NCI-H510A (cell line): ENCODE measurements around the gene SCAMP2.

Experiments used
- DNase-seq: peaks from one replicate; lab custom pipeline; 2025; lab: John Stamatoyannopoulos, UW

The SCAMP2 gene

DNA sequence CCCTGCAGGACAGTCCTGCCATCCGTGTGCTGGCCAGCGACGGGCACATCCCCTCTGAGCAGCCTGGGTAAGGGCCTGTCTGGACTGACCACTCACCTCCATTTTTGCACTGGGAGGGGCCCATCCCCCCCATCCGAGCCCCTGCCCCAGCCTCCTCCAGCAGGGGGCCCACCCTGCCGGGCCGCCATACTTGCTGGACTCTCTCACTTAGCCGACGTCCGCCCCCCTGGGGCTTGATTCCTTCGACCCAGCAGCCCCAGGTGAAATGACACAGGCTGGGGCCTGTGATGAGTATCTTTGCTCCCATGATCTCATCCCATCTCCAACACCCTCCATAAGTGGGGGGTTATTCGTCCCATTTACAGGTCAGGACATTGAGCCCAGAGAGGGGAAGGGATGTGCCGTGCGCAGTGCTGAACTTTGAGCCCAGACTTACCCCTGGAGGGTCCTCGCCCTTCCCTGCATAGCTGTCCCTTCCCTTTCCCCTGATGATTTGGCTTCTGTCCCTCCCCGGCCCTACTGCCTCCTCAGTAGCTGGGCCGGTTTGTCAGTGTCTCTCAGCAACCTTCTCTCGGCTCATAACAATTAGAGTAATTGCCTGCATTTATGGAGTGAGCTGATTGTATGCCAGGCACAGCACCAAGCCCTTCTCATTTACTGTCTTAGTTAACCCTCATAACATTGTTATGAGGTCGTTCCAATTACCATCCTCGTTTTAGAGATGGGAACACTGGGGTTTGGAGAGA lies 56.4 kb downstream of the SCAMP2 start:
- no peak for DNase-seq

DNA sequence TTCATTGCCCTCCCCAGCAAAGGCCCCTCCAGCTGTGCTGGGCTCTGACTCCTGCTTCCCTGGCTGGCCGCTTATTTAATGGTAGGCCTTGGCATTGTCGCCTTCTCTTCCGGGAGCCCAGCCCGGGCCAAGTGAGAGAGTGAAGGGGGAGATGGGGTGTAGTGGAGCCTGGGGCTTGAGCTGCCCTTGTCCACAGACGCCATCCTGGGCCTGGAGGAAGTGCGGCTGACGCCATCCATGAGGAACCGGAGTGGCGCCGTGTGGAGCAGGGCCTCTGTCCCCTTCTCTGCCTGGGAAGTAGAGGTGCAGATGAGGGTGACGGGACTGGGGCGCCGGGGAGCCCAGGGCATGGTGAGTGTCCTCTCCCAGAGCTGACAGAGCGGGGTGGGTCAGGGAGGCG lies 57.2 kb downstream of the SCAMP2 start:
- DNase-seq, result no peak

DNA sequence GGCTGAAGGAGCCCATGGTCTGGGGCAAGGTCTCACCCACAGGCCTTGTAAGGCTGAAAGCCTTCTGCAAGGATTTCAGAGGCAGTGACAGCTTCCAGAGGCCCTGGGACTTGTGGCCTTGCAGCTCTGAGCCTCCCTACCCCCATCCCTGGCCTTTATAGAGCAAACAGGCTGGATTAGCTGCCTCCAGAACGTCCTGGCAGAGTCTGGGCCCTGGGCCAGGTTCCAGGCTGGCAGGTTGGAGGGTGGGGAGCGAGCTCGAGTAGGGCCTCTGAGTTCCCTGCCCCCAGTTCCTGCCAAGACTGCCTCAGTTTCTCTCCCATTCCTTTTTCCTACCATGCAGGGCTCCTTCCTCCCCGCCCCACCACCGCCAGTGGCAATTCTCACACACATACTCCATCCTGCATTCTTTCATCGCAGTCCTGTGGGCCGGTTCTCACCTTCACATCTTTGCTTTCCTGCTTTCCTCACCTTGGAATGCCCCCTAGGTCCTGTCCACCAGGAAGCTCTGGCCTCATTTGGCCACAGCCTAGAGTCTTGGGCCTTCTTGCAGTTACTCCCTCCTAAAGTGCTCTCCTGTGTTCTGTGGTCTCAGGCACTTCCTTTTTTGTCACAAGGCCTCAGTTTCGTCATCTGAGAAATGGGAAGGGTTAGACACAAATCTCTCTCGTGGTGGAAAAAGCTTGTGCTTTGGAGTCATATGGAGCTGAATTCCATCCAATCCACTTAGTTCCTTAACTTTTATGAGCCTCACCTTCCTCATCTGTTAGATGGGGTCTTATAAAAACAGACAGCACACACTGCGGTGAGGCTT lies 57.8 kb downstream of the SCAMP2 start:
- no peak for DNase-seq

DNA sequence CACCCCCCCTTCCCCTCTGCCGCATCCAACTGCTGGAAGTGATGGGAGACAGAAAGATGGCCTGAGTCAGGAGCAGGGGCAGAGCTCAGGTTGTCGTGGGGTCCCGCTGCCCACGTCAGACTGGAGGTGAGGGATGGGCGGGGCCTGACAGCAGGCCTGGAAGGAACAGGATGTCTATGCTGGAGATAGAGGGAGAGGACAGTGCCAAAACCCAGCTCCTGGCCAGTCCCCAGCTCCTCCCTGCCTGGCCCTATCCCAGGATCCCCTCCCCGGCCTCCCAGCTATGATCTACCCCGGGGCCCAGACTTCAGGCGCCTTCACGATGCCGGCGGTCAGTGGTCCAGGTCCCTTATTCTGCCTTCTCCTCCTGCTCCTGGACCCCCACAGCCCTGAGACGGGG lies 60.6 kb downstream of the SCAMP2 start, which contains the start of gene LMAN1L:
Gene LMAN1L, plus strand, starts transcription at position 303 of the 400 bp plus-strand sequence. Its CDS starts 20 bp downstream, at position 323.
- no peak for DNase-seq

DNA sequence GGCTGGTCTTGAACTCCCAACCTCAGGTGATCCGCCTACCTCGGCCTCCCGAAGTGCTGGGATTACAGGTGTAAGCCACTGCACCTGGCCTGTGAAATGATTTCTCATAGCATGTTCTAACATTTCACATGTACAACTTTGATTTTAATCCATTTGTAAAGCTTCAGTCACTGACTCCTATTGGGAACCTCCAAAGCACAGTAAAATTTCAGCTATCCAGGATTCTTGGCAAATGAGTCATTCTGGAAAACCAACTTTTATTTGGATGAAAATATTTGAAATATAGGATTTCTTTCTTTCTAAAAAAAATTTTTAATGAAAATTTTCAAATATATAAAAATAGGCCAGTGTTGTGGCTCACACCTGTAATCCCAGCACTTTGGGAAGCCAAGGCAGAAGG lies 63.2 kb downstream of the SCAMP2 start:
- no peak for DNase-seq

DNA sequence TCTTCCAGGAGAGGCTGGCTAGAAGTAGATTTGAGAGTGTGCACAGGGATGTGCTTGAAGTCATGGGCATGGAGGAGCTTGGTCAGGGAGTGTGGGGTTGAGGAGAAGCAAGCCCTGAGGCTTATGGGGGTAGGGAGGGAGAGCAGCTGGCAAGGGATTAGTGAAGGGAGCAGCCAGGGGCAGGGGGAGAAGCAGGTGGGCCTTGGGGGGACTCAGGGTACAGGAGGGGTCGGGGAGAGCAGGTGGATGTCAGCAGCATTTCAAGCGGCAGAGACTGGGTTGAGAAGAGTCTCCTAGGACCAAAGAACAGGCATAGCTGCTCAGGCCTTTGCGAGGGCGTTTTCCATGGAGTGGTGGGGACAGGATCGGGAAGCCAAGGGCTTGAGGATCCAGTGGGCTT lies 63.9 kb downstream of the SCAMP2 start:
- DNase-seq, result no peak

DNA sequence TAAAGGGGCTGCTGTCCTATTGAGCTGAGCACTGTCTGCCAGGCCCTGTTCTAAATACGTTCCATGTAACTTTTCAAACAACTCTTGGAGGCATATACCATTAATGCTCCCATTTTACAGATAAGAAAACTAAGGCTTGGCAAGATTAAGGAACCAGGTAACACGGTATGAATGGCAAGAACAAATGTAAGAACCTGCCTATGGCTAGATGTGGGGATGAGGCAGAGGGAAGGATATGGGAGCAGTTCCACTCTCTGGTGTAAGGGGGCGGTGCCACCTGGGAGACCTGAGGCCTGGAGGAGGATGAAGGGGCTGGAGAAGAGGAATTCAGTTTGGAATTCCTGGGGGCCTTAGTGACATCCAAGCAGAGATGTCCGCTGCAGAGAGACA lies 64.3 kb downstream of the SCAMP2 start:
- no peak for DNase-seq

DNA sequence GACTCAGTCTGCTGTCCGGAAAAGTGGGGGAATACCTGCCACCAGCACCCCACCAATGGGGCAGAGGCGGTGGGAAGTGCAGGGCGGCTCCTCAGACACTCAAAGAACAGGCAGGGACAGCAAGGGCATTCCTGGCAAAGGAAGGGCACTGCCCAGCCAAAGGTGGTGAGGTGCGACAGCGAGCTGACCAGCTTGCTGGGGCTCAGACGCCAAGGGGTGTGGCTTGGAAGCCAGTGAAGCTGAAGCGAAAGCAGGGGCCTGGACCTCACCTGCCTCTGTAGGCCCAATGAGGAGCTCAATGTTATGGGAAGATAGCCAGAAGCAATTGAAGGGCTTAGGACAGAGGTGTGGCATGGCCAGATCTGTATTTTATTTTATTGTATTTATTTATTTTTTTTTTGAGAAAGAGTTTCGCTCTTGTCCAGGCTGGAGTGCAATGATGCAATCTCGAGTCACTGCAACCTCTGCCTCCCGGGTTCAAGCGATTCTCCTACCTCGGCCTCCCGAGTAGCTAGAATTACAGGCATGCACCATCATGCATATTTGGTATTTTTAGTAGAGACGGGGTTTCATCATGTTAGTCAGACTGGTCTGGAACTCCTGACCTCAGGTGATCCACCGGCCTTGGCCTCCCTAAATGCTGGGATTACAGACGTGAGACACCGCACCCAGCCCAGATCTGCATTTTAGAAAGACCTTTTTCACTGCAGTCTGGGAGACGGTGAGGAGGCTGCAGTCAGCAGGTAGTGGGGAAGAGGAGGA lies 64.9 kb downstream of the SCAMP2 start:
- no peak for DNase-seq

DNA sequence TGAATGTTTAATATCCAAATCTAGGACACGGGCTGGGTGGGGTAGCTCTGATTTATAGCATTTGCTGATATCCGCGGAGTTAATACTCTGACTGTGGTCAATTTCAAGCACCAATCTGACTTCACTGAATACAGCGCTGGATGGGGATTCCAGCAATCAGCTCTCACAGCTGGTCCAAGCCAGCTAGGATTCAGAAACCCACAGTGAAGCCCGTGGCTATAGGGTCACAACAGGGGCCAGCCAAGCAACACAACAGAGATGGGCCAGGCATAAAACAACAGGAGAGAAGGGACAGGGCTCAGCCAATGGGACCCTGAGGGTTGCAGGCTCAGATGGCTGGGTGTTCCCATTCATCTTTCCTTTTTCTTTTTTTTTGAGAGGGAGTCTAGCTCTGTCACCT lies 65.9 kb downstream of the SCAMP2 start:
- no peak for DNase-seq

DNA sequence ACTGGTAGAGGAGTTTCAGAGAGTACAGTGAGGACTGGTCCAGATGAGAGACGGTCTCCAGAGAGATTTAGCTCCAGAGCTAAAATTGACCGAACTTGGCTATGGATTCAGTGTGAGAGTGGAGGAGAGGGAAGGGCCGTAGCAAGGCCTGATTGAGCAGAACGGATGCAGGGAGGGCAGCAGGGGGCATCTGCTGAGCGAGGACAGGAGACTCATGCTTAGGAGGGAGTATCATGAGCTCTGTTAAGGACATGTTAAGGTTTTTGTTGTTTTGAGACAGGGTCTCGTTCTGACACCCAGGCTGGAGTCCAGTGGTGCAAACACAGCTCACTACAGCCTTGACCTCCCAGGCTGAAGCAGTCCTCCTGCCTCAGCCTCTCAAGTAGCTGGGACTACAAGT lies 68.2 kb downstream of the SCAMP2 start:
- DNase-seq, result no peak

DNA sequence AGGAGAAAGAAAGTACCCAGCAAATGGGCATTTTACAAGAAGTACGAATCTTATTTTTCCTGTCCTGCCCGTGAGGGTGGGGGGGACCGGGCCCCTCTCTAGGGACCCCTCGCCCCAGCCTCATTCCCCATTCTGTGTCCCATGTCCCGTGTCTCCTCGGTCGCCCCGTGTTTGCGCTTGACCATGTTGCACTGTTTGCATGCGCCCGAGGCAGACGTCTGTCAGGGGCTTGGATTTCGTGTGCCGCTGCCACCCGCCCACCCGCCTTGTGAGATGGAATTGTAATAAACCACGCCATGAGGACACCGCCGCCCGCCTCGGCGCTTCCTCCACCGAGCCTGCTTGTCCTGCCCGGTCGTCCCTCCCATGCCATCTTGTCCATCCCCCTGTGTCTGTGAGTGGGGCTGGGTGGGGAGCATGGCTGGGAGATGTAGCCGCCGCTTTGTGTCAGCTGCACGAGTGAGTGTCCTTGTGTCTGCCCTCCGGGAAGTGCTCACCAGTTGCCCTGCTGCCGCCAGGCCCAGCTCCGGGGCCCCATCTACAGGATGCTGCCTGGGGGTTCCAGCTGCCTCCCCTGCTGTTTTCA lies 70.2 kb downstream of the SCAMP2 start:
- DNase-seq, result no peak

DNA sequence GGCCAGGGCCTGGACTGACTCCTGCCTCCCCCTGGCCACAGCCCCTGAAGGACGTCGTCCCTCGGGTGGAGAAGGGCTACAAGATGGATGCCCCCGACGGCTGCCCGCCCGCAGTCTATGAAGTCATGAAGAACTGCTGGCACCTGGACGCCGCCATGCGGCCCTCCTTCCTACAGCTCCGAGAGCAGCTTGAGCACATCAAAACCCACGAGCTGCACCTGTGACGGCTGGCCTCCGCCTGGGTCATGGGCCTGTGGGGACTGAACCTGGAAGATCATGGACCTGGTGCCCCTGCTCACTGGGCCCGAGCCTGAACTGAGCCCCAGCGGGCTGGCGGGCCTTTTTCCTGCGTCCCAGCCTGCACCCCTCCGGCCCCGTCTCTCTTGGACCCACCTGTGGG lies 70.9 kb downstream of the SCAMP2 start:
- no peak for DNase-seq

DNA sequence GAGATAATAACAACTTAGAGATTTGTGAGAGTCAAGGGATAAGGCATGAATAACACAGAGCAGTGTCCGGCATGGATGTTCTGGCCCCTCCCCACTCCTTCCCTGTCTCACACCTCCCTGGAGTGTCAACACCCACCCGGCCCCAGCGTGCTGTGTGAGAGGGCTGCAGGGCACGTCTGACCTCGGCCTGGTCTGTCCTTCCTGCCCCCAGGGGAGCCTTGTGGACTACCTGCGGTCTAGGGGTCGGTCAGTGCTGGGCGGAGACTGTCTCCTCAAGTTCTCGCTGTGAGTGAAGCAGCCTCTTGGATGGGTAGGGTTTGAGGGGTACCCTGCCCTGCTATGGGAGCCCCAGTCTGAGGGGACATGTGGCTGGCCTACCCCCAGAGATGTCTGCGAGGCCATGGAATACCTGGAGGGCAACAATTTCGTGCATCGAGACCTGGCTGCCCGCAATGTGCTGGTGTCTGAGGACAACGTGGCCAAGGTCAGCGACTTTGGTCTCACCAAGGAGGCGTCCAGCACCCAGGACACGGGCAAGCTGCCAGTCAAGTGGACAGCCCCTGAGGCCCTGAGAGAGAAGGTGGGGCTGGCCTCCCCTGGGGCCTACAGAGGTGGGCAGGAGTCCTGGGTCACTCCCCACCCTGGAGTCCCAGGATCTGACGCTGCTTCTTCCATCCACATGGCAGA lies 71.7 kb downstream of the SCAMP2 start:
- no peak for DNase-seq

DNA sequence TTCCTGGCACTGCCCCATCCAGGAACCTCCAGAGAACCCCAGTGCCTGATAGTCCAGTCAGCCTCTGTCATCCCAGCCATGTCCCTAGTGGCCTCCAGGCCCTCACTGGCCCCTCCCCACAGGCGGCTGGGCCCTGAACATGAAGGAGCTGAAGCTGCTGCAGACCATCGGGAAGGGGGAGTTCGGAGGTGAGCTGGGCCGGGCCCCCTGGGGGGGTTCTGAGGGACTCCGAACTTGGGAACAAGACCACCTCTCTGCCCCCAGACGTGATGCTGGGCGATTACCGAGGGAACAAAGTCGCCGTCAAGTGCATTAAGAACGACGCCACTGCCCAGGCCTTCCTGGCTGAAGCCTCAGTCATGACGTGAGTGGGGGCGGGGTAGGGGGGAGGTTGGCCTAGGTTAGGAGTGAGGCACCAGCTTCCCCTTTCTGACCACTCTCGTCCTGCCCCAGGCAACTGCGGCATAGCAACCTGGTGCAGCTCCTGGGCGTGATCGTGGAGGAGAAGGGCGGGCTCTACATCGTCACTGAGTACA lies 72.5 kb downstream of the SCAMP2 start:
- DNase-seq, result no peak

DNA sequence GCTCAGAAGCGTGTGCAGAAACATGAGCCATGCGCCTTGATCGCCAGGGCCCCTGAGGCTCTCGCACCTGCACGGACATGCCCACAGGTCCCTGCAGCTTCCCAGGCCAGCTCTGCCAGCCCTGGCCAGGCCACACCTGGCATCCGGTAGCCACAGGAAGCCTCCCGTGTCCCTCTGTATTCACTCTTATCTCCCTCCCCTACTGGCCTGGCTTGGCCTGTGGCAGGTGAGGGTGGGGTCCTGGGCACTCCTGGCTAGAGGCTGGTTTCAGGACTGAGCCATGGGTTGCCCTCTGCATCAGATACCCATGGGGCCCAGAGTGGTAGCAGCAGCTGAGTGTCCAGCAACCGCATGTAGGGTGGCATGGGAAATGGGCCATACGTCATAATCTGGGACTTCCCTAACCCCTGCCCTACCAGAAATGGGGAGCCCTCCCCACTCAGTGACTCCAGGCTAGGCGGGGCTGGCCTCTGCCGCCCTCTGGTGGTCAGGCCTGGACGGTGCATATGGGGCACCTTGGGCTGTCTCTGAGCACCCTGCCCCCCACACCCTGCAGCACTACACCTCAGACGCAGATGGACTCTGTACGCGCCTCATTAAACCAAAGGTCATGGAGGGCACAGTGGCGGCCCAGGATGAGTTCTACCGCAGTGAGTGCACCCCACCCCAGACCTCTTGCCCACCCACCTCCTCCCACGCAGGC lies 73.2 kb downstream of the SCAMP2 start:
- DNase-seq, result peak; percentile 46

DNA sequence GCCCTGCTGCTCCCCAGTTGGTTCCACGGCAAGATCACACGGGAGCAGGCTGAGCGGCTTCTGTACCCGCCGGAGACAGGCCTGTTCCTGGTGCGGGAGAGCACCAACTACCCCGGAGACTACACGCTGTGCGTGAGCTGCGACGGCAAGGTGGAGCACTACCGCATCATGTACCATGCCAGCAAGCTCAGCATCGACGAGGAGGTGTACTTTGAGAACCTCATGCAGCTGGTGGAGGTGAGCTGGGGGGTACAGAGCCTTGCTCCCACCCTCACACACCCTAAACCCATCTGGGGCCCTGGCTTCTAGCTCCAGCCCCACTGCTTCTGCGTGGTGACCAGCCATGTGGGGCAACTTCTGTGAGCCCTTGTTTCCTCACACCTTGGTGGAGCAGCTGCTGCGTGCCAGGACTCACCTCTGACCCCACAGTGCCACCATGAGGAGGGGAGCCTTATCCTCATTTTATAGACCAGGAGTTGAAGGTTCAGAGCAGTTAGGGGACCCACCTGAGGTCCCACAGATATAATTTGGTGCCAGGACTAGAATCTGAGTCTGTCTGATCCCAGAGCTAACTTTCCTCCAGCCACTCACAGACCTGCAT lies 73.8 kb downstream of the SCAMP2 start:
- DNase-seq, result no peak

DNA sequence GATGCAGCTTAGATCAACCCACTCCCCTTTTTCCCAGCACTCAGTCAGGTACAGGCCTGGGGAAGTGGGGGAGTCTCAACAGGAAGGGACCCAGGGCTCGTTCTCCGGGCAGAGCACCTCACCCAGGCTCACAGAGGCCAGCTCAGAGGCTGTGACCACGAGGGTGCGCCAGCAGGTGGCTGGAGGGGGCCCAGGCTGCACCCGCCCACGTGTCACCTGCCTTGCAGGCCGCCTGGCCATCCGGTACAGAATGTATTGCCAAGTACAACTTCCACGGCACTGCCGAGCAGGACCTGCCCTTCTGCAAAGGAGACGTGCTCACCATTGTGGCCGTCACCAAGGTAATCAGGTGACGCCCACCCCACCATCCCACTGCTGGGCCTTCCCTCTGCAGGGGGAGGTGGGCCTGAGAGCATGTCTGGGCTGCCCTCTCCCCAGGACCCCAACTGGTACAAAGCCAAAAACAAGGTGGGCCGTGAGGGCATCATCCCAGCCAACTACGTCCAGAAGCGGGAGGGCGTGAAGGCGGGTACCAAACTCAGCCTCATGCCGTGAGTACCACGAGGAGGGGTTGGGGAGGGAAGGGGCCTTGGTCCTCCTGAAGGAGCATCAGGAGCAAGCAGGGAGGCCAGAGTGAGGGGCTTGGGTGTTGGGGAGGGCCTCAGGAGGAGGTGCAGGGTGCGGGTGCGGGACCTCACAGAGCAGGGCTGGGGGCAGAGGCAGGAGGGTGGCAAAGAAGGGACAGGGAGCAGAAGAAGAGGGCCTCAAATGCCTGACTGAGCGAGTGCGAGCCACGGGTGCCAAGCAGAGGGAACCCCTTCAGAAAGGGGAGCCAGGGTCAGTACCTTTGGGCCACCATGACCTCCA lies 74.5 kb downstream of the SCAMP2 start:
- no peak for DNase-seq

DNA sequence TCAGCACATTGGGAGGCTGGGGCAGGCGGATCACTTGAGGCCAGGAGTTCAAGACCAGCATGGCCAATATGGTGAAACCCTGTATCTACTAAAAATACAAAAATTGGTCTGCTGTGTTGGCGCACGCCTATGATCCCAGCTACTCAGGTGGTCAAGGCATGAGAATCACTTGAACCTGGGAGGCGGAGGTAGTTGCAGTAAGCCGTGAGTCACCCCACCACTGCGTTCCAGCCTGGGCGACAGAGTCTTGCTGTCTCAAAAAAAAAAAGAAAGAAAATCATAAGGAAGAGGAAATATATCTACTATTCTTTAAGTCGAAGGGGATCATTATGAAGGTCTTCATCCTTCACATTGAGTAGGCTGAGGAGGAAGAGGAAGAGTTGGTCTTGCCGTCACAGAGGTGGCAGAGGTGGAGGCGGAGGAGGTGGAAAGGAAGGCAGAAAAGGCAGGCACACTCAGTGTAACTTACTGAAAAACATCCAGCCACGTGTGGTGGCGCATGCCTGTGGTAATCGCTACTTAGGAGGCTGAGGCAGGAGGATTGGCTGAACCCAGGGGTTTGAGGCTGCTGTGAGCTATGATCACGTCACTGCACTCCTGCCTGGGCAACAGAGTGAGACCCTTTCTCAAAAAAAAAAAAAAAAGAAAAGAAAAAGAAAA lies 77.1 kb downstream of the SCAMP2 start:
- no peak for DNase-seq

DNA sequence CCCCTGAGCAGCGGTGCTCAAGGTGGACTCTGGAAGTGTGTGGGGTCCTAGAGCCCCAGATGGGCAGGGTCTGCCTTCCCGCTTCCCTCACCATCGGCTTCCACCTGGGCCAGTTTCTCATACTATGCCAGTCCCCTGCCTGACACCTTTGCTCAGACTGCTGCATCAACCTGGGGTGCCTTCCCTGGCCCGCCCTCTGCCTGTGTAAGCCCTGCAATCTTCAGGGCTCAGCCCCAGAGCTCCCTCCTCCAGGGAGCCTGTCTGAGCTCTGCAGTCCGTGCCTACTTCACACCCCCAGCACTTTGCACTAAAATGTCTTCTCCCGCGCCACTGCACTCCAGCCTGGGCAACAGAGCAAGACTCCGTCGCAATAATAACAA lies 78.2 kb downstream of the SCAMP2 start:
- no peak for DNase-seq
